Mesenchymal stem cell (in vitro differentiated cells and primary cell): ENCODE data around the gene SSX2IP.

Experiments
- DNase-seq: peaks from one replicate; pipeline ENCODE4 v3.0.0-alpha.2; 2013
- H2AFZ ChIP-seq: one replicate; pipeline ENCODE4 v1.6.1; 2013; ENCODE audit warnings: low read depth, mild to moderate bottlenecking, control low read depth, inconsistent platforms, low read length, moderate library complexity
- H2AK5ac ChIP-seq: 2 replicates; pipeline ENCODE4 v1.6.1; 2013; ENCODE audit warnings: low read length, moderate library complexity, mild to moderate bottlenecking, inconsistent platforms; ENCODE audit not compliant: severe bottlenecking
- H2BK120ac ChIP-seq: one replicate; pipeline ENCODE4 v1.6.1; 2013; ENCODE audit warnings: low read depth, mild to moderate bottlenecking, inconsistent platforms, low read length, moderate library complexity
- H2BK12ac ChIP-seq, 2 experiments: one replicate each; pipeline ENCODE4 v1.6.1; 2013; ENCODE audit warnings: inconsistent platforms in 2 of 2, low read length in 2 of 2, mild to moderate bottlenecking in 2 of 2, moderate library complexity in 2 of 2, control low read depth in 1 of 2
- H2BK15ac ChIP-seq: one replicate; pipeline ENCODE4 v1.6.1; 2013; ENCODE audit warnings: mild to moderate bottlenecking, low read depth, inconsistent platforms; ENCODE audit not compliant: poor library complexity, severe bottlenecking
- H2BK5ac ChIP-seq: 2 replicates; pipeline ENCODE4 v1.6.1; 2013; ENCODE audit warnings: low read depth, mild to moderate bottlenecking, low read length, control low read depth, inconsistent platforms; ENCODE audit not compliant: poor library complexity, severe bottlenecking
- H3K14ac ChIP-seq, 2 experiments: one replicate each; pipeline ENCODE4 v1.6.1; 2013; ENCODE audit warnings: inconsistent platforms in 2 of 2, low read length in 2 of 2, control low read depth in 1 of 2, mild to moderate bottlenecking in 1 of 2, moderate library complexity in 1 of 2
- H3K18ac ChIP-seq, 2 experiments: one replicate each; pipeline ENCODE4 v1.6.1; 2013; ENCODE audit warnings: inconsistent platforms in 2 of 2, low read length in 2 of 2, control low read depth in 1 of 2, low read depth in 1 of 2, mild to moderate bottlenecking in 1 of 2
- H3K23ac ChIP-seq, 2 experiments: one replicate each; pipeline ENCODE4 v1.6.1; 2013; ENCODE audit warnings: inconsistent platforms in 2 of 2, low read length in 2 of 2, mild to moderate bottlenecking in 2 of 2, moderate library complexity in 2 of 2, control low read depth in 1 of 2
- H3K27ac ChIP-seq: 2 replicates; pipeline ENCODE4 v1.5.1; 2013; ENCODE audit warnings: mild to moderate bottlenecking, moderate library complexity, low read length, control low read depth, inconsistent platforms; ENCODE audit not compliant: poor library complexity, severe bottlenecking
- H3K27me3 ChIP-seq, 2 experiments: 2 replicates each; pipeline versions ENCODE4 v1.6.1 to v1.7.0; 2013; ENCODE audit warnings: low read length in 2 of 2, mild to moderate bottlenecking in 2 of 2, moderate library complexity in 2 of 2, control low read depth in 1 of 2, inconsistent platforms in 1 of 2; ENCODE audit not compliant: control insufficient read depth in 1 of 2, insufficient read depth in 1 of 2
- H3K36me3 ChIP-seq, 2 experiments: 2 replicates each; pipeline versions ENCODE4 v1.6.1 to v1.7.0; 2013; ENCODE audit warnings: low read length in 2 of 2, control low read depth in 1 of 2, inconsistent platforms in 1 of 2, low read depth in 1 of 2, mild to moderate bottlenecking in 1 of 2; ENCODE audit not compliant: insufficient read depth in 2 of 2, control insufficient read depth in 1 of 2
- H3K4ac ChIP-seq, 2 experiments: one replicate each; pipeline ENCODE4 v1.6.1; 2013; ENCODE audit warnings: inconsistent platforms in 2 of 2, low read length in 2 of 2, mild to moderate bottlenecking in 2 of 2, moderate library complexity in 2 of 2, control low read depth in 1 of 2, low read depth in 1 of 2
- H3K4me1 ChIP-seq: 2 replicates; pipeline ENCODE4 v1.6.1; 2013; ENCODE audit warnings: low read depth, low read length, control low read depth; ENCODE audit not compliant: control insufficient read depth, insufficient read depth
- H3K4me2 ChIP-seq: 2 replicates; pipeline ENCODE4 v1.6.1; 2013; ENCODE audit warnings: low read length, mild to moderate bottlenecking, inconsistent platforms; ENCODE audit not compliant: poor library complexity, severe bottlenecking
- H3K4me3 ChIP-seq, 2 experiments: 2 replicates each; pipeline versions ENCODE4 v1.5.1 to v1.7.0; 2013; ENCODE audit warnings: low read length in 2 of 2, mild to moderate bottlenecking in 2 of 2, control low read depth in 1 of 2, low read depth in 1 of 2; ENCODE audit not compliant: insufficient read depth in 1 of 2
- H3K79me1 ChIP-seq: replicated peaks from 2 replicates; pipeline ENCODE4 v1.6.1; 2013; ENCODE audit warnings: mild to moderate bottlenecking, control low read depth, low read length, inconsistent platforms; ENCODE audit not compliant: poor library complexity, severe bottlenecking
- H3K9ac ChIP-seq: 2 replicates; pipeline ENCODE4 v1.7.0; 2013; ENCODE audit warnings: mild to moderate bottlenecking, low read length, moderate library complexity
- H3K9me3 ChIP-seq: 2 replicates; pipeline ENCODE4 v1.7.0; 2013; ENCODE audit warnings: mild to moderate bottlenecking, low read length; ENCODE audit not compliant: control insufficient read depth
- H4K8ac ChIP-seq: one replicate; pipeline ENCODE4 v1.6.1; 2013; ENCODE audit warnings: inconsistent platforms, mild to moderate bottlenecking, low read length, moderate library complexity
- H4K91ac ChIP-seq: one replicate; pipeline ENCODE4 v1.6.1; 2013; ENCODE audit warnings: mild to moderate bottlenecking, low read length, inconsistent platforms
- WGBS: methylation state at CpG from one replicate; pipeline ENCODE4 v1.1.7; 2013; ENCODE audit warnings: mixed read lengths; 5-methylcytosine and 5-hydroxymethylcytosine counted together

Gene SSX2IP

DNA sequence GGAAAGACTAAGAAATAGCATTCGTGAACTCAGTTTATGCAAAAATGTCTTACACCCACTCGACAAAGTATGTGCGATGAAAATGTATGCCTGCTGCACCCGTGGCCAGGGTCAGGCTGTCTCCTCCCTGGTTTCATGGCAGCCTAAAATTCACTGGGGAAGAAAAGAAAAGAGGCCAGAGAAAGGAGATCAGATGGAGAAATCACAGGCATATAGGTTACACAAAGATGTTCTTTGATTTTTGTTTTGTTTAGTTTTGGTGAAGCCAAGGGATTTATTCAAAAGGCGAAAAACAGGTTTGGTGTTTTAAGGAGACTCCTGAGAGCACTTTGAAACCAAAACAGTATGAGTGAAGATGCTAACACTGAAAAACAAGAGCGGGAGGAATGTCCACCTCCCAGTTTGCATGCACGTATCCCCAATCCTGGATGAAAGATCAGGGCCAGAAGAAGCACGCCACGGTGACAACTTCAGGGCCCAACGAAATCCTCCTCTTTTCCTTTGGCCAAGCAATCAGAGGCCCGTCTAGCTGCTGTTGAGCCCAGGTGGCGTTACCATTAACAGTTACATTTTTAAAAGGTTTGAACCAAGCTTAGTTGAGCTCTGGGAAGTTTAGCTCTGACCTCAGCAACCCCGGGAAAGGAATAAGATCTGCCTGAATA lies 992 bp upstream of the SSX2IP start:
- Histone ChIP-seq H4K91ac (no peak overlapping the region), H3K4me2 (peak overlapping the region; percentile 99), H3K14ac (no peak overlapping the region), H4K8ac (peak overlapping the region; percentile 41), H3K36me3 (no peaks in the 10 kb centered on the region), H3K23ac (no peak overlapping the region), H3K4ac (peak overlapping the region in 1 of 2 experiments; percentile 54), H3K27me3 (no peaks in the 10 kb centered on the region), H3K4me3 (peak overlapping the region; percentile 83 to 96), H2BK5ac (no peak overlapping the region), H3K9me3 (no peaks in the 10 kb centered on the region), H2AK5ac (no peak overlapping the region), H2BK120ac (no peak overlapping the region), H2BK15ac (no peak overlapping the region), H2AFZ (peak overlapping the region; percentile 30), H3K9ac (peak overlapping the region; percentile 83), H3K4me1 (no peaks in the 10 kb centered on the region), H3K79me1 (peaks cover 4% of the 10 kb centered on the region), H2BK12ac (no peak overlapping the region), H3K18ac (no peak overlapping the region), H3K27ac (no peak overlapping the region)
- DNase-seq: no peak
- 42% methylated on average over 13 of the region's 13 CpGs for WGBS

DNA sequence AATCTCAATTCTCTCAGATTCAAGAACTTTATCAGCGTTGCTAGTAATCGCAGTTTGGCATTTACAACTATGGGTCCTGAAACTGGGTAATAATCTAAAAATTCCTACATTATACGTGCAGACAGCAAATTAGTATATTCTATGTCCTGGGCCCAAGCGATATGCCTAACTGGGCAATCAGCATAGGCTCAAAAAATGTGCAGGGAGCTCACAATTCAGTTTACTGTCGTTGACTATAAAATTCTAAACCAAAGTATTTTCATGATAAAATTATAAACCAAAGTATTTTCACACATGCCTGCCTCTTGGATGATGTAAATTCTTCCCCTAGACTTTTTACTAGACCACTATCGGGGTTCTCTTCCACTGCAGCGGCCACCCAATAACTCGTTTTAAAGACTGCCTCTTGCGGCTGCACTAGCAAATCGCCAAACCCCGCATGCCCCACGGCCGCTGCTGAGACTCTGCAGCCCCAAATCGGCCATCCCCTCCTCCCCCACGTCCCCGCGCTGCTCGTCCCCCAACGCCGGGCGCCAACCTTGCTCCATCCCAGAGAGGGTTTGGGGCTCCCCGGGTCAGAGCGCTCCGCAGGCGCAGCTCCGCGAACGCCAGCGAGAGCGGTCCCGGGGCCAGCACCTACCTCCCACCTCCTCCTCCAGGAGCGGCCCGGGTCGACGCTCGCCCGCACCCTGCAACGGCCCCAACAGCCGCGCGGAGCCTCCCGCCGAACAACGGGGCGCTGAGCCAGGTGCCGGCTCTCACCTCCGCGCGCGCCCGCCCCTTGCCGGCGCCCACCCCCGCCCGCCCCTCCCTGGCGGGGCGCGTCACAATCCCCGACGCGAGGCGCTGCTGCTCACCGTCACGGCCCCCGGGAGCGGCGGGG lies 506 bp downstream of the SSX2IP start:
- H2BK12ac ChIP-seq: peak overlapping the region in 1 of 2 experiments; percentile 54
- peak overlapping the region in 1 of 2 experiments; percentile 70 for H3K23ac ChIP-seq
- H2AFZ ChIP-seq: peak overlapping the region; percentile 97
- H3K4me1 ChIP-seq: no peaks in the 10 kb centered on the region
- H3K27me3 ChIP-seq: no peaks in the 10 kb centered on the region
- peak overlapping the region; percentile 89 for H2BK120ac ChIP-seq
- no peaks in the 10 kb centered on the region for H3K9me3 ChIP-seq
- no peak overlapping the region for H2AK5ac ChIP-seq
- peak overlapping the region in 1 of 2 experiments; percentile 58 for H3K14ac ChIP-seq
- H3K4ac ChIP-seq: peak overlapping the region in 1 of 2 experiments; percentile 50
- peak overlapping the region; percentile 77 to 80 for H3K18ac ChIP-seq
- peak overlapping the region; percentile 72 for H4K8ac ChIP-seq
- H3K36me3 ChIP-seq: no peaks in the 10 kb centered on the region
- peak overlapping the region; percentile 70 for H3K4me2 ChIP-seq
- no peak overlapping the region for H3K27ac ChIP-seq
- H3K4me3 ChIP-seq: peak overlapping the region; percentile 83 to 96
- H4K91ac ChIP-seq: no peak overlapping the region
- WGBS: 6% methylated on average over 47 of the region's 67 CpGs
- H2BK5ac ChIP-seq: no peak overlapping the region
- peak overlapping the region; percentile 83 for H3K9ac ChIP-seq
- peak; percentile 68 for DNase-seq
- no peak overlapping the region for H2BK15ac ChIP-seq
- peaks cover 4% of the 10 kb centered on the region for H3K79me1 ChIP-seq

DNA sequence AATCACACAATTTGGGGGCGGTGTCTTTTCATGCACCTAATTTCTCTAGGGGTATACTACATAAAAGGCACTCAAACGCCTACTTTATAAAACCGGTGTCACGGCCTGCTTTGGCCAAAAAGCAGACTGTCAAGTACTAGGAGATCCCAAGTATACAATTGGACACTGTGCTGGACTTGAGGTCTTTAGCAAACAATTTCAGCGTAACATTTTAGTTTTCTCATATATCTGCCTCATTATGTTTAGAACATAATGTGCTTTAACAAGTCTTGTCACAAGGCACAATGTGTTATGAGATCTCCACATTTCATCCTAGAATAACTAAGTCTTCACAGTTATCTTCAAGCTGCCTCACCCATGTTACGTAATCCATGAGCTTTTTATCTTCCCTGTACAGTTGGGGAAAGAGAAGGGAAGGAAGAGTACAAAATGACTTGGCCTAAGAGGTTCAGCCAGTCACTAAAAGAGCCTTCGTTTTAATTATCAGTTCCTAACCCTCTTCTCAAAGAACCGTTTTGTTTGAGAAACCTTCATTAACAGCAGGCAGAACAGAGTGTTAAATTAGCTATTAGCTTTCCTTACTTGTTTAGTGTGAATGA lies 1.7 kb downstream of the SSX2IP start:
- Histone ChIP-seq H4K91ac (no peak overlapping the region), H2AFZ (no peak overlapping the region), H3K23ac (no peak overlapping the region), H3K4me1 (no peaks in the 10 kb centered on the region), H3K18ac (no peak overlapping the region), H4K8ac (no peak overlapping the region), H3K4ac (no peak overlapping the region), H3K14ac (no peak overlapping the region), H3K9ac (peak overlapping the region; percentile 83), H2BK15ac (no peak overlapping the region), H2AK5ac (no peak overlapping the region), H3K79me1 (peaks cover 5% of the 10 kb centered on the region), H2BK12ac (no peak overlapping the region), H2BK5ac (no peak overlapping the region), H3K27ac (no peak overlapping the region), H3K4me3 (peak overlapping the region in 1 of 2 experiments; percentile 83), H3K36me3 (no peaks in the 10 kb centered on the region), H3K4me2 (no peak overlapping the region), H2BK120ac (no peak overlapping the region), H3K27me3 (no peaks in the 10 kb centered on the region), H3K9me3 (no peaks in the 10 kb centered on the region)
- WGBS: 100% methylated on average over 5 of the region's 8 CpGs
- peak; percentile 18 for DNase-seq
